Gastrocnemius medialis (tissue), 4 donors: ENCODE measurements around the gene TMPRSS11B.

Experiments
- CTCF ChIP-seq, 5 experiments: fragments of 450-650 bp in 3 of 5; fragments of 200-600 bp in 2 of 5; sonication (generic) in 2 of 5; IDR thresholded peaks in 4 of 5; conservative IDR thresholded peaks in 1 of 5; 1 replicate in 4 of 5; 2 replicates in 1 of 5; pipeline ENCODE4 v1.5.1; 2016 to 2019; ENCODE audit warnings: antibody characterized with exemption in 5 of 5, mild to moderate bottlenecking in 3 of 5, moderate library complexity in 3 of 5
- POLR2A ChIP-seq, 2 donors: fragments of 450-650 bp; IDR thresholded peaks; one replicate each; pipeline ENCODE4 v1.6.1; 2017; ENCODE audit warnings: antibody characterized with exemption in 2 of 2, mild to moderate bottlenecking in 2 of 2, moderate library complexity in 2 of 2

GRCh38 chr4:68259191-68259590 lies 13.7 kb upstream of the TMPRSS11B start:
- TF ChIP-seq CTCF (IDR thresholded peaks at IDR 0.05 in 4 of 5, conservative IDR thresholded peaks at IDR 0.05 in 1 of 5) (no peak), POLR2A (IDR thresholded peaks at IDR 0.05) (no peak)
